GM21367 (cell line): ENCODE measurements around the gene PDHX.
A peak's percentile ranks its signal among the peaks of the same experiment; 100 is the strongest.
"Not testable (repeated sequence)": the region's sequence is repeated elsewhere in the genome, so short reads cannot be mapped to it uniquely, and the experiment has no call there.

Experiments
- ATAC-seq: cut with Tn5 transposase; IDR thresholded peaks from one replicate; pipeline ENCODE4 v1.9.1; 2021; ENCODE audit not compliant: unreplicated experiment

Gene PDHX

DNA sequence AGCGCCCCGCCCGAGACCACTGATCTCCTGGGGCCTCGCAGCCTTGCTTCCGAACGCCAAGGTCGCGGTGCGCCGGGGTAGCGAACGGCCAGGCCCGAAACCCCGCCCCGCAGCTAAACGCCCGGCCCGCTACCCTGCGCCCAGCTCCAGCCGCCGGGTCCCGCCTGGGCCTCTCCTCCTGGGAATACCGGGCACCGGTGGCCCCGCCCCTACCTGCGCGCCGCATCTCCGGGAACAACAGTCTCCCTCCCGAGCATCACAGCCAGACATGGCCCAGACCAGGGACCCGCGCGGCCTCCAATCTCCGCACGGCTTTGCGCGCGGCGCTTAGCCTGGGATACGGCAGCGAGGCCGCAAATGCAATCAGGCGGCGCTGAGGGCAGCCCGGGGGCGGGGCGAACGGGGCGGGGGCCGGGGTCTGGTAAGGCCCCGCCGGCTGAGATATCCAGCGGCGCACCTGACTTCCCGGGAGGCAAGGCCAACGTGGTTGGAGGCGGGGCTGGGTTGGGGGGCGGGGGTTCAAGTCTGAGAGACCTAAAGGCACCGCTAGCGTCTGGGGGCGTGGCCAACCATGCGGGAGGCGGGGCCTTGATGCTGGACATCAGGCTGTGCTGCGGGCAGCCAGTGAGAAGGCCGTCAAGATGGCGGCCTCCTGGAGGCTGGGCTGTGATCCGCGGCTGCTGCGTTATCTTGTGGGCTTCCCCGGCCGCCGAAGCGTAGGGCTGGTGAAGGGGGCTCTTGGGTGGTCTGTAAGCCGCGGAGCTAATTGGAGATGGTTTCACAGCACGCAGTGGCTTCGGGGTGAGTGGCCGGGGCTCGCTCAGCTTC is at the start of gene PDHX, which contains the start of gene APIP:
Gene PDHX (plus strand): TSS at position 604 of the 828 bp plus-strand sequence. CDS start 38 bp downstream, at position 642.
Gene APIP (minus strand): TSS at position 365 of the 828 bp plus-strand sequence. CDS start 95 bp downstream, at position 270.
- ATAC-seq: peak; percentile 93

DNA sequence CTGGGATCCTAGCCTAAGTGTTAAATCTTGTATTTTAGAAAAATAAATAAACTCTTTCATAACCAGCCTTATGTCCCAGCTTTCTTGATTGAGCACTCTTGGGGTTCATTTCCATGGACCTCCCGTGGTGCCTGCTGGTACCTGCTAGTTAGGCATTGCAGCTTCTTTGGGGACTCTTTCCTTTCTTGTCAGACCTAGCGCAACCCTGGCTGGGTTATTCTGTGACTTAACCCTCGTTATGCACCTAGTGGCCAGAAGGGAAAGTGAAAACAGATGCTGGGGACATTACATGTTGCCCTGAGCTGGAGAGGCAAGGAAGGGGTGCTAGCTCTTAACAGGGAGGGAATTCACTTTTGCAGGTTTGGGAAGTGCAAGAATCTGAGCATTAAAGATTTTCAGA is 47.0 kb upstream of the PDHX start:
- ATAC-seq: no peak

DNA sequence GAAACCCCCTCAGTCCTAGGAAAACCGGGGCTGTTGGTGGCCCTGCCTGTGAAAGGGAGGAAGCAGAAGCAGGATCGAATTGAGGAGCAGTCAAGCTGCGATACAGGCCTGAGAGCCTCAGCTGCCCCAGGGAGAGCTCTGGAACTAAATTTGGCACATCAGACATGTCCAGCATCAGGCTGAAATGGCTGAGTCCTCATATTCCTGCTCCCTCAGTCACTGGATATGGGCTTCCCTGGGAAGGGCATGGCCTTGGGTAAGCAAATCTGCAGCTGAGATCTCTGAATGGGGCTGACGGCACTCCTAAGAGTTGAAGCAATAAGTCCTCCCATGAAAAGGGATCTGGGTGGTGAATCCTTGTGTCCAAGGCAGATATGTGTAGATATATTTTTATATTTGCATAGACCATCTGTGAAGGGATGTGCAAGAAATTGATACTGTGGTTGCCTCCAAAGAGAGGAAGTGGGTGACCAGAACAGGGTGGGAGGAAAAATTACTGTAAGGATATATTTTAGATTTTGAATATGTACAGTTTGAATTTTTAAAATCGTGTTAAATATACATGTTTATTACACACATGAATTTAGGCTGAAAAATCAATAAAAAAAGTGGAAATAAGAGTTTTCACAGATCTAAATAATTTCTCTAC is 45.7 kb upstream of the PDHX start:
- no peak for ATAC-seq

DNA sequence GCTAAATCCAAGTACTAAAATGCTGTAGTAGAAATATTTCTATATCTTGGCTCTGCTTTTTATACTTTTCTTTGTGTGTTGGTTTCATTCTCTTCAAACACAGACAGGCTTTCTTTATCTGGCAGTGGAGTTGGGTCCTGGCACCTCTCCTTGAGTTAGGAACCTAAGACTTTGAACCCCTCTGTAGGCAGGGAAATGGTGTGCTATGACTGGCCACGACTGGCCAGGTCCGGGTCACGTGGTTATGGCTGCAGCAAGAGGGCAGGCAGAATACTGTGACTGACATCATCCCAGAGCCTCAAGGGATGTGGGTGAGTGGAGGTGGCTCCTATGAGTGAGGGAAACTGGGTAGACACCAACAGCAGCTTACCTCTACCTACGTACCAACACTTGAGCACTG is 42.2 kb upstream of the PDHX start:
- ATAC-seq: no peak

DNA sequence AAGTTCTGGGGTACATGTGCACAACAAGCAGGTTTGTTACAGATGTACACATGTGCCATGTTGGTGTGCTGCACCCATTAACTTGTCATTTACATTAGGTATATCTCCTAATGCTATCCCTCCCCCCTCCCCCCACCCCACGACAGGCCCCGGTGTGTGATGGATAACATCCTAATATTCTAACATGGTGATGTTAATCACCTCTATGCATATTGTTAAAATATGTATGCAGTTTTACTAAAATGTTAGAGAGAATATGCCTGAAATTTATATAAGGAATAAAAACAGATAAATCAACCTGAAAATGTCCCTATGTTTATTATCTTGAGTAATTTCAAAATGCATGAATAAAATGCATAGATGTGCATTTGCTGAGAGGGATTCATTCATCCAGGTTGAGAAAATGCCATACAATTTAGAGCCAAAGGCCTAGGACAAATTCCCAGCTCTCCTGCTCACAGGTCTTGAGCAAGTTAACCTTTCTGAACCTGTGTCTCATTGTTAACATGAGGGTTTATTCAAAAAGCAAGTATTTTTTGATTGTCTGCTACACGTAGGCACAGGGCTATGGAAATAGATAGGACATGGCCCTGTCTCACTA is 38.9 kb upstream of the PDHX start:
- no peak for ATAC-seq

DNA sequence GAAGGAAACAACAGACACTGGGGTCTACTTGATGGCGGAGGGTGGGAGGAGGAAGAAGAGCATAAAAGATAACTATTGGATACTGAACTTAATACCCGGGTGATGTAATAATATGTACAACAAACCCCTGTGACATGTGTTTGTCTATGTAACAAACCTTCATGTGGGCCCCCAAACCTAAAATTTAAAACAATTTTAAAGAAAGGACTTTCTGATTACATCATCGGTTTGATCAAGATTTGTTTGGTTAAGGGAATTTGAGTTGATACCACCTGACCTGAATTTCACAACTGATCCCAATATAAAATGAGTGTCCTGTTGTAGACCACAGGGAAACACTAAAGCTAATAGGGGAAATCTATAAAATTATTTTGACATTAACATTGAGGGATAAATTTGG is 34.5 kb upstream of the PDHX start:
- ATAC-seq: no peak

DNA sequence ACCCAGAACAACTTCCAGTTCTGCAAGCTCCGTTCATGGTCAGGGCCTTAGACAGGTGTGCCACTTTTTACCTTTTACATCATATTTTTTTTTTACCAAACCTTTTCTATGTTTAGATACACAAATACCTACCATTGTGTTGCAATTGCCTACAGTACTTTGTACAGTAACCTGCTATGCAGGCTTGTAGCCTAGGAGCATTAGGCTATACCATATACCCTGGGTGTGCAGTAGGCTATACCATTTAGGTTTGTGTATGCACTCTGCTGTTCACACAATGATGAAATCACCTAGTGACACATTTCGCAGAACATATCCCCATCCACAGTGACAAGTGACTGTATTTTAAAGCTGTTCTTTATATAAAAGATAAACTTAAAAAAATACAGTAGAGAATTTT is 29.8 kb upstream of the PDHX start:
- no peak for ATAC-seq

DNA sequence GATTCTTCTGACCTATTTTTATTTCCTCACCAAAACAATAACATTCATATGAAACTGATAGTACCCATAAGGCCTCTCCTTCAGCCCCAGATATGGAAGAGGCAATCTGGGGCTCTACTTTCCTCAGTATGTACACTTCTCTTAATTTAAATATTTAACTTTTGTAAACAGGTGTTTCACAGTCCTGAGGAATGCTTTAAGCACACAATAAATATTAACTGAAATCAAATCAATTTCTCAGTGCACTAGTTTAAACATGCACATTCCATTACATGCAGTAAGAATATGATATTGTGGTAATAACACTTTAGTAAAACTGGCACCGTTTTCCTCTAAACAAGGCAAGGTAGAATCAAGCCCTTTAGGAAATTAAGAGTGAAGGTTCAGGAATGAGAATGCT is 29.2 kb upstream of the PDHX start:
- ATAC-seq: no peak

DNA sequence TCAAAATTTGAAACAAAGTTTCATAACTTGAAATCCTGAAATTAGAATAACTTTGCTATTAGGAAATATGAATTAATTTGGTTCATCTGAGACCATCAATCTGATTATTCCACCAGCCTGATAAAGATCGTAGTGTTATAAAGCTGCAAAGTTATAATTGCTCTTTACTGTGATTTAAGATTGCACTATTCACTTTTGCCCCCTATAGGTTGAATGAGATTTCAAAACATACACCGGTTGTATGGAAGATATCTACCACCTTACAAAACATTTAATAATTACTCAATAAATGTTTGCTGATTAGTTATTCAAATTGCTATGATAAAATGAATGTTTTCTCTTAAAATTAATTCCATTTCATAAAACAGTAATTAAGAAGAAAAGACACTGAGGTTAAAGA is 26.3 kb upstream of the PDHX start:
- no peak for ATAC-seq

DNA sequence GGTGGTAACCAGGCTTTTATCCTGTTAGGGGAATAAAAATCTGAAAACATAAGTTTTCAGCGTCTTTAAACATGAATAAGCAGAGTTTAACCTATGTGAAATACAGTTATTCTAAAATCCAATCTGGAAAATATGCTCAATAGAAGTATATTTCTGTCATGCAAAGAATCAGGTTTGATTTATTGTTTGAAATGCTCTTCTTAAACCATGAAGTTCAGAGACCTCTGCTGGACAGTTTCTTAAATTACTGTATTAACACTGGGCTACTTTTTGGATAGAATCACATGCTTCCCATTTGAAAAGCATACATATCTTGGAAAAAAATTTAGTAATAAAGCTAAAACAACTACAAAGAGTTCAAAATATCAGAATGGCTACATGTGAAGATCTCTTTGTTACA is 25.6 kb upstream of the PDHX start:
- no peak for ATAC-seq

DNA sequence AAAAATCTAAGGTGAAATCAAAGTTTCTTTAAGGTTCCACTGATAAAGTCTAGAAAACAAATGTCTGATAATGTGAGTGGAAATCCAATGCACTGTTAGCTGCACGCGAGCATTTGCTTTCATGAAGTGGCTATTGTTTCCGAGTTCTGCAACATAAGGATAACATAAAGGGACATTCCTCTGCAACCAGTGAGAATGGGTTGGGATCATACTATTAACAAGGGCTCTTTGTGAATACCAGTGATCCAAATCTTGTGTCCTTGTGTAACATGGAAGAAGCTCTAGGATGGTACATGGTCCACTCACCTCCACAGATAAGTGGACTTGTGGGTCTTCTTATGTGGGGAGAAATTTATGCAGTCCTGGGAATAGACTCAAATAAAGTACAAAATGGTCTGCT is 24.8 kb upstream of the PDHX start:
- no peak for ATAC-seq

DNA sequence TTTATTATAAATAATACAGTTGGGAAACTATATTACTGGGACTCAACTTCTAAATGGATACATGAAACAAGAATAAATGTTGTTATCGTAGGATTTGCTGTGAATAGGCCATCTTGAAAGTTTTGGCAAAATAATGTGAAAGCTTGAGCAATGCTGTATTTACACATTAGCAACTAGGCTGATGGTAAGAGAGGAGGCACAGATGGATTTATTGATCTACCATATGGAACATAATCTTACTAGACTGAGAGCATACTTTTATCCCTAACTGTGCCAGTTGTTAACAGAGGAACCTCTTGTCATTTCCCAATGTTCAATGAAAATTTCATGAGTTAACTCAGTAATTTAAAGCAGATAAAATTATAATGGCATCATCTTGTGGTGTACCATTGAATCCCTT is 23.0 kb upstream of the PDHX start:
- no peak for ATAC-seq

DNA sequence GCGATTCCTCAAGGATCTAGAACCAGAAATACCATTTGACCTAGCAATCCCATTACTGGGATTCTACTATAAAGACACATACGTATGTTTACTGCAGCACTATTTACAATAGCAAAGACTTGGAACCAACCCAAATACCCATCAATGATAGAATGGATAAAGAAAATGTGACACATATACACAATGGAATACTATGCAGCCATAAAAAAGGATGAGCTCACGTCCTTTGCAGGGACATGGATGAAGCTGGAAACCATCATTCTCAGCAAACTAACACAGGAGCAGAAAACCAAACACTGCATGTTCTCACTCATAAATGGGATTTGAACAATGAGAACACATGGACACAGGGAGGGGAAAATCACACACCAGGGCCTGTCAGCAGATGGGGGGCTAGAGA is 20.2 kb upstream of the PDHX start:
- ATAC-seq: not testable (repeated sequence)

DNA sequence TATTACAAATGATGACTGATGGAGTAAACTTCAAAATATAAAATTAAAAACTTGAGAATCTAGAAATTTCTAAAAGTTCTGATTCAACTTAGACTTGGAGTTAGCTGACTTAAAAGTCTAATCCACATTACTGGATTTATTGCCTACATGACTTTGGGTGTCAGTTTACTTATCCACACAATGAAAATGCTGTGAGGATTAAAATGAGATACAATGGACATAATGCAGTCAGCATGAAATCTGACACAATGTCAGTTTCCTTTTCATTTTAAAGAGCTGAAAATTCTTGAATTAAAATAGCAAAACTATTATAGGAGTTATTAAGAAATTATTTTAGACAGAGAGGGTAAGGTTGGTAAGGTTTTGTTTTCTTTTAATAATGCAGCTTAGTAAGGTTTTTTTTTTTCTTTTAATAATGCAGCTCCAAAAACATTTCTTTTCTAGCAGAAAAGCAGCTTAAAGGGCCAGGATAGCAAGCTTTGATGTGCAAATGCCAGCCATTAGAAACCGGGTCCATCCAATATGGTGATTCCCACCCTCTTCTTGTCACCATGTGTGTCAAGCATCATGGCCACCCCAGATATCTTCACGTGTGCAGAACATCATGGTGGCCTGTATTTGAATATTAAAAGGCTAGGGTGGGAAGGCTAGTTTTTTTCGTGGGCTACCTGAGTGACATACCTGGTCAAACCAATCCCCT is 19.1 kb upstream of the PDHX start:
- ATAC-seq: no peak

DNA sequence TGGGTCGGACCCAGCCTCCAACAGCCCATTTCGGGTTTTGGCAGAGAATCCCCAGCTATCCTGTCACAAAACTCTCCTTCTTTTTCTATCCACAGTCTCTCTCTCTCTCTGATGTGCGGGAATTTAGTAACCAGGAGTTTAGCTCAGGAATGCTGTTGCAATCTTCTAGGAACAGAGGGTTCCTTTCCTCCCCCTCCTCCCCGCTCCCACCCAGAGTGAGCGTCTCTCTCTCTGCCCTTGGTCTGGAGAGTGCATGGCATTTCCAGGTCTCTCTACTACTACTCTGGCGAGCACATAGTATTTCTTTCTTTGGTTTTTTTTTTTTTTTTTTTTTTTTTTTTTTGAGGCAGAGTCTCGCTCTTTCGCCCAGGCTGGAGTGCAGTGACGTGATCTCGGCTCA is 17.9 kb upstream of the PDHX start:
- ATAC-seq: no peak

DNA sequence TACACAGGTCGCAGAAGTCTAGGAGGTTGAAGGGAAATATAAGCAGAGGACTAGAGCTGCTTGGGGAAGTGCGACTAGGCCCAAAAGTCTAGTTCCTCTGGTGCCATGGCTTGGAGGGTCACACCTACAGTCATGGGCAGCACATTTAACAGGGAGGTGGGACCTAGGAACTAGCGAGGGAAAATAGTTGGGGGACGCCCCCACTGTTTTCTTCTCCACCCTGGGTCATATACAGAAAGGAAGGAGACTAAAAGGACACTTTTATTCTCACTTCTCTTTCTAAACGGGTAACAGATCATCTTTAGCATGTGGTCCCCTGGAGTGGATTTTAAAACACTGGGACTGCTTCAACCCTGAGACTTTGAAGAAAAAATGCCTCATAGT is 16.8 kb upstream of the PDHX start:
- ATAC-seq: no peak

DNA sequence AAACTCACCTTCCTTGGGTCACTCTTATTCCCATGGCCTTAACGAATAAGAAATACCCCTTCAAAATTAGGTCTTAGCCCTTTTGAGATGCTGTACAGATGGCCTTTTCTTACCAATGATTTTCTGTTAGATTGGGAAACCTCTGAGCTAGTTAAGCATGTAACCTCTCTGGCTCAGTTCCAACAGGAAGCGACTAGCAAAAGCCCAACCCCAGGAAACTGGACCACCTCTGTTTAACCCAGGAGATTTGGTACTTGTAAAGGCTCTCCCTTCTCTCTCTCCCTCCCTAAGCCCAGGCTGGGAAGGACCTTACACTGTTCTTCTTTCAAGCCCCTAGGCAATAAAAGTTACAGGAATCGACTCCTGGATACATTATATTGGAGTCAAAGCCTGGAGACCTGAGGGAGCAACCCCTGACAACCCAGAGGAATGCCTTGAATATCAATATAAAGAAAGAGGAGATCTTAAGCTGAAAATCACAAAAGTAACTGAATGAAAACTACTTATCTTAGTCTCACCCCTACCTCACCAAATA is 11.9 kb upstream of the PDHX start:
- no peak for ATAC-seq

DNA sequence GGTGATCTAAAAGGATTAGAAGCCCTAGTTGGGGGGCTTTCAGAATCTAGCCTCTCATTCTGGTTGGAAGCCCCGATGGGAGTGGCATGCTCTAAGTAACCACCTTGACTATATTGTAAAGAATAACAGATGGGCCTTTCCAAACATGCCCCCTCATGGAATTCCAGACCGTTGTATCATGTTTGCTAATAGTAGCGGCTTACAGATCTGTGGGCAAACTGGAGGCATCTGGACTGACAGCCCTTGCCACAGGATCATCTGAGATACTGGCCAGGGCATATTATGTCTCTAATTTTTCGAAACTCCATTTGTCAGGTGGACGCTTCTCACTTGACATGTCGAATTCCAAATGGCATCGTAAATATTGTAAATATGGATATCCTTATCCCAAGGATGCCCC is 10.8 kb upstream of the PDHX start:
- ATAC-seq: no peak

DNA sequence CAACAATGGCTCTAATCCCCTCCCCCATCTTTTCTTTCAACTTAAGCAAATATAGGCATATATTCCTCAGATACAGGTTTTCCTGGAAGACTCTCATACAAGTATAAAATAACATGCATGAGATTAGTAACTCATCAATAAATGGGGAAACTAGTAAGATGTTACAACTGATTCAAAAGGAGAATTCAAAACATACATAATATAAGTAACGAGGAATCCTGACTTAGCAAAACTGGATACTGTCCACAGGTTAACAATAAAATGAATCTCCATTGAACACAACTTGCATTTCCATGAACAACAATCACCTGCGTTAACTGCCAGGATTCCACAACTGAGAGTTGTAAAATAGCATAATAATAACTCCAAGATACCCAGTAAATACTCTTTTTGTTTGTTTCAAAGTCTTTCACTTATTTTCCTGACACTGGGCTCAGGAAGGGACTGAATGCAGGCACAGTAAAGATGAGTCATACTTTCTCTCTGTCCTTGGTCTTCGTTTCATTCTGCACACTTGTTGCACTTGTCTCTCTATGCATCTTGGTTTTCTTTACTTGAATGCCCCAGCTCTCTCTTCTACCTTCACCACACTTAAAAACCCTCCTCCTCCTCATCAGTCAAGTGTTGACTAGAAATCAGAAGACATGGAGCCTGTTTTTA is 8.4 kb upstream of the PDHX start:
- ATAC-seq: no peak

DNA sequence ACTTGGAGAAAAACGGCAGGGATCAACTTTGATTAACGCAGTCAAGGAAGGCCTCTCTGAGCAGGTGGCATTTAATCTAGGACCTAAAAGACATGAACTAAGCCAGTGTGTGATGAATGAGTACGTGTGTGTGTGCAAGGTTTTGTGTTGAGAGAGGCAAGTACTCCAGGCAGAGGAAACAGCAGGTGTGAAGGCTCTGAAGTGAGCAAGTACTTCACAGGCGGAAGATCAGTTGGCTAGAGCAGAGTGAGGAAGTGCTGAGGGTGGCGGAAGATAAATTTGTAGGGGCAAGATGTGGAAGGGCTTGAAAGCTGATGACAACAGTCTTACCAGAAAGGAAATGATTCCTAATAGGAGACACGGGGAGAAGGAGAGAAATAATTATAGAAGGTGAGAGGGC is 7.0 kb upstream of the PDHX start:
- ATAC-seq: no peak

DNA sequence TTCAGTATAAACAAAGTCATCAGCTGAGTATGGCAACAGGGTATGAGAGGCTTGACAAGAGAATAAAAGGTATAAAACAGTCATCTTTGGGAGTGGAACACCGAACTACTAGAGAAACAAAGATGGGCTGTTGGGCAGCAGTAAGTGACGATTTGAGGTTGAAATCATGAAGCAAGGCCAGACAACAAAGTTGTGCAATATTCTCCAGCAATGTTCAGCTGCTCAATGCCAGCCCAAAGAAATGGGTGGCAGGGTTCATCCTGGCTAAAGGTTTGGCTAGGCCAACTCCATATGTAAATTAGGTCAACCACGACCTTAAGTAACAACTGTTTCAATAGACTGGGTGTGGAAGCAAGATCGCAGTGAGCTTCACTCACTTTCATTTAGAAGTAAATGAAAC is 6.5 kb upstream of the PDHX start:
- no peak for ATAC-seq
